ENCODE results near the gene AP2A2. TPM values are rescaled to one million over a fixed set of nuclear protein-coding genes. Genes with fewer than 3 reads are reported as not detected.
A peak's percentile ranks its signal among the peaks of the same experiment; 100 is the strongest.

AP2A2 gene
- total RNA-seq, 1 donor from 2014 or later, result 34.6 TPM

DNA sequence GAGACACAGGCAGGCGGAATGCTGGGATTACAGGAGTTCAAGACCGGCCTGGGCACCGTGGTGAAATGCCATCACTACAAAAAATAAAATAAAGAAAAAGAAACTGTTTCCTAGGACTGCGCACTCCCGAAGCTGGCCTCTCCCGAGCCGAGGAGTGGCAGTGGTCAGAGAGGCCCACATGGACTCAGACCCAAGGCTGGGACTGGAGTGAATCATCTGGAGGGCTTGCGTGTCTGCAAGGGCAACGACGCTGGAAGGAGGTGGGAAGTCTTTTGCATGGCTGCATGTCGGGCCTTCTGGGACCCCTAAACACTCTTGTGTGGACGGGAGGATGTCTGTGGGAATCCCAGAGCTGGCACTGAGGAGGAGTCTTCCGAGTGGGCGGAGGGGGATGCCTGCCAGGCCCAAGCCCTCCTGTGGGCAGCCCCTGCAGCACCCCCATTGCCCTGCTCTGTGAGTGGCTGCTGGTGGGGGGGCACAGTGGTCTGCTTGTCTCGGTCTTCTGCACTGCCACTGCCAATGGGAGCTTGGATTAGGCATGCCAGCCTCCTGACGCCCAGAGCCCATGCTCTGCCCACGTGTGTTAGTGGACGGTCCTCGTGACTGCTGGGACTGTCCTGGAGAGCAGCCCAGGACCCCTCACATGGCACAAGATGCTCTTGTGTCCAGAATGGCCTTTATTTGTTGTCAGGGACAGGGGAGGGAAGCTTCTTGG, 1.8 kb upstream of the AP2A2 start:
- DNase-seq (ENCODE audit: low spot score in 2 of 2) (no peak), FAIRE-seq (no peak)

DNA sequence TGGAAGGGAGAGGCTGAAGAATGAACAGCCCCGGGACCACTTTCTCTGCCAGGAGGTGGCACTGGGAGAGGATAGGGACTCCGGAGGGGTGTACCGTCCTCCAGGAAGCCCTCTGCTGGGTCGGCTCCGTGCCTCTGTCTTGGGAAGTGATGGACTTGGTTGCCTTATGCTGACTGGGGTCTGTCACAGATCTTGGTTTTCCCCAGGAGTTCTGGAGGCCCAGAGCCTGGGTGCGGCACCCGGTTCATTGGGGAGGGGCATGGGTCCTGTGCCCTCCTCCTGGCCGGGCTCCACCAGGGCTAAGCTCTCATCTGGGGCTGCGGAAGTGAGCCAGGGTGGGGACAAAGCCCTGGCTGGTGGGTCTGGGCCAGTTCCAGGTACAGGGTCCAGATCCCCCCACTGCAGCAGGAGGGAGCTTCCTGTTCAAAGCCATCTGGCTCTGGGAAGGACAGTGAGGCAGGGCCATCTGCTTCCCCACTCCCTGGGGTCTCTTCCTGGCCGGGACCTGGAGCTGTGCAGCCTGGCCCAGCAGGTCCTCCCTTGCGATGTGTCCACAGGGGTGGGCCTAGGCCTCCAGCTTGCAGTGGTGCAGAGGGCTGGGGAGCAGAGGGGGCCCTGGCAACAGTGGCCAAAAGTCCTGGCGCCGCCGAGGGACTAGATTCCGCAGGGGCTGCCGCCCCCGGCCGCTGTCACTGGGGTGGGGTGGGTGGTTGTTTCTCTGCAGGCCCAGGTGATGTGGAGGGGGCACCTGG, 1.1 kb upstream of the AP2A2 start:
- no peak for DNase-seq (ENCODE audit: low spot score in 2 of 2)
- FAIRE-seq, result no peak

DNA sequence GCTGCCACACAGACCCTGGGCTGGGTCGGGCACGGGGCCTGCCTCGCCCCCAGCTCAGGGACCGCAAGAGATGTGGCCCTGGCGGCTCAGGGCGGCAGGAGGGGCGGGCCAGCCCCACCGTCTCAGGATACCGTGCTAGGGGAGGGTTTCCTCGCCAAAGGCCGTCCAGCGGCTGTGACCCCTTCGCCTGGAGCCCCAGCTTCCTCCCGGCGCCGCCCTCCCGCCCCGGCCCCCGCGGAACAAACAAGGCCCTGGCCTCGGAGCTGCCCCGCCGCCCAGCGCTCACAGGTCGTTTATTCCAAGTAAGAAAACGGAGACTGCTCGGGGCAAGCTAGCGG, 543 bp upstream of the AP2A2 start:
- DNase-seq (ENCODE audit: low spot score in 2 of 2) (no peak), FAIRE-seq (no peak)

GRCh38 chr11:926341-926916, 759 bp downstream of the AP2A2 start:
- DNase-seq (ENCODE audit: low spot score in 2 of 2) (peak in 1 of 2 donors; percentile 75), FAIRE-seq (no peak)

DNA sequence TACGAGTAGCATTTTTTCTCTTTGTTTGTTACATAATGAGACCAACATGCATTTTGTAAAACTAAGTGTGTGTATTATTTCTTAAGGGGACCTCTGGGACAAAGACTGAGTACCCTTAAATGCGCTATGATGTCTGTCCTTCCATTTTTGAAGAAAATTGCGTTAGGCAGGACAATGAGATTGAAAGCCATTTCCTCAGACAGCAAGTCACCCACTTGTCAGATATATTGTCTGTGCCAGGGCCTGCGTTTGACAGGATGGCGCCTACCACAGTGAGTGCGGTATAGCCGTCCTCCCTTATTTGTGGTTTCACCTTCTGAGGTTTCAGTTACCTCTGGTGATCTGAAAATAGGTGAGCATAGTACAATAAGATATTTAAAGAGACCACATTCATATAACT, 2.2 kb downstream of the AP2A2 start:
- DNase-seq (ENCODE audit: low spot score in 2 of 2), result no peak

GRCh38 chr11:928786-929185, 3.1 kb downstream of the AP2A2 start:
- no peak for FAIRE-seq
- DNase-seq (ENCODE audit: low spot score in 2 of 2), result no peak

More for the DNA sequence above, 2.2 kb downstream of the AP2A2 start:
- FAIRE-seq, result no peak

DNA sequence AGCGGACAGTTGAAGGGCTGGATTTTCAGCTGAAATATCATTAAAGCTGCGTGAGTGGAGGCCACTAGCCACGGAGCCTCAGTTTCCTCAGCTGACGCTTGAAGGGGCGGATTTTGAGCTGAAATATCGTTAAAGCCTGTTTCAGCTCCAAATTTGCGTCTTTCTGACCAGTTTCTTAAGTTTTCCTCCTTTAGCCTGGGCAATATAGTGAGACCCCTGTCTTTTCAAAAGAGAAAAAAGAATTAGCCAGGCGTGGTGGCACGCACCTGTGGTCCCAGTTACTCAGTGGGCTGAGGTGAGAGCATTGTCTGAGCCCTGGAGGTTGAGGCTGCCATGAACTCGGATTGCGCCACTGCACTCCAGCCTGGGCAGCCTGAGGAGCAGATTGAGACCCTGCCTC, 3.7 kb downstream of the AP2A2 start:
- no peak for FAIRE-seq

DNA sequence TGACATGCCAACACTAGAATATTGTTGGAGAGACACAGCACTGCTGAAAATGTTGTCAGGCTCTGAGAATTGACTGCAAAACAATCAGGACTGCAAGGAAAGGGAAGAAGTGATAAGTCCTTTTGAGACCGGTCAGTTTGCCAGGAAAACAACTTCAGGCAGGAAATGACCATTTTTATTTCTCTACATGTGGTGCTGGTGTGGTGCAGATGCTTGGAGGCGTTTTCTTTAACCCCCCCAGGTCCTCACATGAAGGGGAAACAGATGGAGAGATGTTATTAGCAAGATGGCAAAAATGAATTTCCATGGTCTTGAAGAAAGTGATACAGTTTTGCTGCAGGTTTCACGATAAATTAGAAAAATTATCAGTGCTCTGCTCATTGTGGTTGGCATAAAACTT, 5.7 kb downstream of the AP2A2 start:
- no peak for DNase-seq (ENCODE audit: low spot score in 2 of 2)
- FAIRE-seq, result no peak

More for the DNA sequence above, 3.7 kb downstream of the AP2A2 start:
- no peak for DNase-seq (ENCODE audit: low spot score in 2 of 2)

GRCh38 chr11:932435-932834, 6.8 kb downstream of the AP2A2 start:
- no peak for FAIRE-seq
- no peak for DNase-seq (ENCODE audit: low spot score in 2 of 2)

GRCh38 chr11:933142-933851, 7.6 kb downstream of the AP2A2 start:
- no peak for FAIRE-seq
- DNase-seq (ENCODE audit: low spot score in 2 of 2), result no peak

DNA sequence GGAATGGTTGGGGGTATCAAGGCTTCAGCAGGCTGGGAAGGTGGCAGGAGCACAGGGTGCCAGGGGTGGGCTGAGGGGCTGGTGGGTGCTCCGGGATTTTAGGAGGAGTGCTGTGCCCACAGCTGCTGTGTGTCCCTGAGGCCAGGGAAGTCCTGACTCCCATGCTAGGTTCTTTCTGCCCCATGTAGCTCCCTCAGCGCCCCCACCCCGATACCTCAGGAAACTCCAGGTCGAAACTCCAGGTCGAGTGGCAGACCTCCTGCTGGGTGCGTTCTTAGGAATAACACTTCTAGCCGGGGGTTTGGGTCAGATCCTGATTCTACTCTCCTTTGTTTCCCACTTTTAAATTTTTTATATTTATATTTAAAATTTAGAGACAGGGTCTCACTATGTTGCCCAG, 8.3 kb downstream of the AP2A2 start:
- DNase-seq (ENCODE audit: low spot score in 2 of 2) (no peak), FAIRE-seq (no peak)

GRCh38 chr11:934527-934926, 8.9 kb downstream of the AP2A2 start:
- no peak for DNase-seq (ENCODE audit: low spot score in 2 of 2)

GRCh38 chr11:936199-936598, 10.5 kb downstream of the AP2A2 start:
- DNase-seq (ENCODE audit: low spot score in 2 of 2) (no peak), FAIRE-seq (no peak)

More at GRCh38 chr11:934527-934926, 8.9 kb downstream of the AP2A2 start:
- no peak for FAIRE-seq

GRCh38 chr11:937841-938261, 12.2 kb downstream of the AP2A2 start:
- FAIRE-seq (no peak), DNase-seq (ENCODE audit: low spot score in 2 of 2) (no peak)

- DNase-seq (ENCODE audit: low spot score in 2 of 2), result no peak
- FAIRE-seq, result no peak
Observed at GRCh38 chr11:940496-941135, 14.9 kb downstream of the AP2A2 start.

GRCh38 chr11:942823-943222, 17.2 kb downstream of the AP2A2 start:
- no peak for DNase-seq (ENCODE audit: low spot score in 2 of 2)

GRCh38 chr11:944711-945470, 19.2 kb downstream of the AP2A2 start:
- FAIRE-seq (no peak), DNase-seq (ENCODE audit: low spot score in 2 of 2) (no peak)

More at GRCh38 chr11:942823-943222, 17.2 kb downstream of the AP2A2 start:
- no peak for FAIRE-seq

DNA sequence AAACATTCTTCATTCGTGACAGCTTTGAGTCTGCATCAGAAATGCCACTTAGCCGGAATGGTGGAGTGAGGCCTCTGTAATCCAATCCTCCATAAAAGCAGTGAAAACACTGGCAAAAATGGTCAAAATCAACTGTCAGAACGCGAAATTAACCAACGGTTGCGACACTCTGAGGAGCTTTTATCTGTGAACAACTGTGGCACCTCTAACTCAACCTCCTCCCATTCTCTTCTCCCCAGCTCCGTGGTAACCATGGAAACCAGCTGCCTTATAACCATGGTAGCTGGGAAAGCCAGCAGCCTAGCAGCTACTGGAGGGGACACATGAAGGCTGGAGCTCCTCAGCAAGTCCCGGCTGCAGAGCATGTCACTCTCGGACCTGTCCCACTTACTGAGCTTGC, 20.3 kb downstream of the AP2A2 start:
- DNase-seq (ENCODE audit: low spot score in 2 of 2), result no peak
- FAIRE-seq, result no peak

GRCh38 chr11:947744-948143, 22.1 kb downstream of the AP2A2 start:
- no peak for FAIRE-seq

GRCh38 chr11:951507-951906, 25.8 kb downstream of the AP2A2 start:
- FAIRE-seq (no peak), DNase-seq (ENCODE audit: low spot score in 2 of 2) (no peak)

More at GRCh38 chr11:947744-948143, 22.1 kb downstream of the AP2A2 start:
- no peak for DNase-seq (ENCODE audit: low spot score in 2 of 2)
